HG03135 (cell line): ENCODE data around the gene ANOS1.

Experiments
- ATAC-seq: cut with Tn5 transposase; IDR thresholded peaks from one replicate; pipeline ENCODE4 v1.9.1; 2021; ENCODE audit warnings: mild to moderate bottlenecking, moderate library complexity; ENCODE audit not compliant: unreplicated experiment

ANOS1 gene

GRCh38 chrX:8717354-8717753 is 14.6 kb downstream of the ANOS1 start:
- no peak for ATAC-seq

GRCh38 chrX:8714164-8714563 is 17.8 kb downstream of the ANOS1 start:
- ATAC-seq: no peak

- no peak for ATAC-seq
Observed at GRCh38 chrX:8711401-8711800, 20.5 kb downstream of the ANOS1 start.

- no peak for ATAC-seq
Observed at GRCh38 chrX:8704184-8704583, 27.8 kb downstream of the ANOS1 start.

- ATAC-seq: no peak
Observed at GRCh38 chrX:8692871-8693270, 39.1 kb downstream of the ANOS1 start.

GRCh38 chrX:8689473-8689872 is 42.5 kb downstream of the ANOS1 start:
- ATAC-seq: no peak

- ATAC-seq: no peak
Observed at GRCh38 chrX:8688776-8689175, 43.2 kb downstream of the ANOS1 start.

- no peak for ATAC-seq
Observed at GRCh38 chrX:8684201-8684965, 47.6 kb downstream of the ANOS1 start.

- ATAC-seq: no peak
Observed at GRCh38 chrX:8683687-8684086, 48.2 kb downstream of the ANOS1 start.

- ATAC-seq: no peak
Observed at GRCh38 chrX:8679550-8679949, 52.4 kb downstream of the ANOS1 start.

- no peak for ATAC-seq
Observed at GRCh38 chrX:8675006-8675630, 56.8 kb downstream of the ANOS1 start.

GRCh38 chrX:8673201-8673600 is 58.7 kb downstream of the ANOS1 start:
- no peak for ATAC-seq

- no peak for ATAC-seq
Observed at GRCh38 chrX:8672176-8672575, 59.8 kb downstream of the ANOS1 start.

- no peak for ATAC-seq
Observed at GRCh38 chrX:8668813-8669212, 63.1 kb downstream of the ANOS1 start.

GRCh38 chrX:8663325-8663724 is 68.6 kb downstream of the ANOS1 start:
- no peak for ATAC-seq

GRCh38 chrX:8657883-8658282 is 74.1 kb downstream of the ANOS1 start:
- no peak for ATAC-seq

GRCh38 chrX:8653956-8654355 is 78.0 kb downstream of the ANOS1 start:
- ATAC-seq: no peak

GRCh38 chrX:8649969-8650368 is 82.0 kb downstream of the ANOS1 start:
- no peak for ATAC-seq

- ATAC-seq: no peak
Observed at GRCh38 chrX:8647176-8647575, 84.8 kb downstream of the ANOS1 start.

- ATAC-seq: no peak
Observed at GRCh38 chrX:8639949-8640475, 91.9 kb downstream of the ANOS1 start.

- ATAC-seq: no peak
Observed at GRCh38 chrX:8636497-8636896, 95.4 kb downstream of the ANOS1 start.

GRCh38 chrX:8635812-8636211 is 96.1 kb downstream of the ANOS1 start:
- no peak for ATAC-seq
